IPS DF 19.7 (cell line): Measurements from ENCODE around the gene AMER2.

Experiments
- DNase-seq: peaks from one replicate; pipeline ENCODE4 v3.0.0-alpha.2; 2013; ENCODE audit warnings: low read depth, low spot score

AMER2 gene

DNA sequence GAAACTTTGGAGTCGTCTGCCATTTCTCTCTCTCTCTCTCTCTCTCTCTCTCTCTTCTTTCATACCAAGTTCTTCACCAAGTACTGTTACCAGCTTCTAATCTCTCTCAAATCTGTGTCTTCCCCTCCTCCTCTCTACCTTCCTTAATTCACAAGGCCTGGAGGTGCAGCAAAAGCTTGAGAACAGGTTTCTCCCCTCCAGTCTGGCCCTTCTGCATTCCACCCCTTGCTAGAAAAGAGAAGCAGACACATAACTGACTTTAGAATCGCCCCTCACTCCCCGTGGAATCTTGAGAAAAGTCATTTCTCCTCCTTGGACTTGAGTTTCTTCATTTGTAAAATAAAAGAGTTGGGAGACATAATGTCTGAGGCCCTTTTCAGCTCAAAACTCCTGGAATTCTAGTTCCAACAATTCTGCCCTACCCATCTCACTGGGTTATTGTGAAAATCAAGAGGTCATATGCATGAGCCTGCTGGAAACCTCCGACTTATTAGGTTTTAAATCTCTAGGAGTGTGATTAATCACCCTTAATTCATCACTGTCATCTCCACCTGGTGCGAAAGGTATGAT, 20.4 kb downstream of the AMER2 start:
- no peak for DNase-seq

DNA sequence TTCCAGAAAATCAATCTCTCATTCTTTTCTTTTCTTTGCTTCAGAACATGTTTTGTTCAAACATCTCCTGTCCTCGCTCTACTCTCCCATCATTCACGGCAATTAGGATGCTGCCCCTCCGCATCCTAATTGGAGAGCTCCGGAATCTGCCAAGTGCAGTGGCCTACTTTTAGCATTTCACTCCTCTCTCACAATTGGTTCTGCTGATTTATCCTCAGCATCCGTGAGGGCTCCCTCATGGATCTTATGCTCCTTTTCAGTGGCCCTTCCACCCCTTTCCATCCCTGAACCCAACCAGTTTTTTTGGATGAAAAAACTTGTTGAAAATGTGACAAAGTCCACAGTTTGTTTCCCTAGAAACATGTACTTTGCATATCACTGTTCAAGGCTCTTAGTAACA, 22.4 kb downstream of the AMER2 start:
- DNase-seq: no peak

DNA sequence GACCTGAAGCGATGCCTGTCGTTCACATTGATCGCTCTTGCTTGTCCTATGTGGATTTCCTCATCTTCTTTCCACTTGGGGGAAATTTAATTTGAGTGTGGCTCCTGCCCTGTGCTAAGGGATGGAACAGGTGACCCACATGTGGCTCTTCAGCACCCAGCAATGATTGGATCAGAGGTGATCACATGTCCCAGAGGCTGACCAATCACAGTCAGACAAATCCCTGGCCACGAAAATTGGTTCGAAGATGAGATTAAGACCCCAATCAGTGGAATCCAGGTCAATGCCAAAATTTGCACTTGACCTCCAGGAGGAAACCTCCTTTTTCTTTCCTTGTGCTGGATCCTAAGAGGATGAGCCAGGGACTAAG, 23.7 kb downstream of the AMER2 start:
- DNase-seq: no peak

- no peak for DNase-seq
These were observed 24.3 kb downstream of the AMER2 start for GRCh38 chr13:25147638-25148401.

DNA sequence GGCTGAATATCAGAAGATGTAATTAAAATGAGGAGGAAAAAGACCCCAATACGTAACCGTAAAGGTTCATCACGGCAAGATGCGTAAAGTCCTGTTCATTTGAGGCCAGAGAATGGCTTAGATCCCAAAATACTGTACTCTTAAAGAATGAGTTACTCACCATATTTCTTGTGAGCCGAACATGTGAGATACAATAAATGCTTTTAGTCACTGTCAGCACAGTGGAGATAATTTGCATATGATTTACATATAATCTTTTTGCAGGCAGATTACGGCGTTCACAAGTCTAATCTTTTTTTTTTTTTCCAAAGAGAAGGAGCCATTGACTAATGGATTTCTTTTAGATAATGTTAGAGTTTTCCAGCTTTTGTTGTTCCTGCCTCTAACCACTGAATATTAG, 28.4 kb downstream of the AMER2 start:
- no peak for DNase-seq

GRCh38 chr13:25141042-25141441, 31.0 kb downstream of the AMER2 start:
- no peak for DNase-seq

DNA sequence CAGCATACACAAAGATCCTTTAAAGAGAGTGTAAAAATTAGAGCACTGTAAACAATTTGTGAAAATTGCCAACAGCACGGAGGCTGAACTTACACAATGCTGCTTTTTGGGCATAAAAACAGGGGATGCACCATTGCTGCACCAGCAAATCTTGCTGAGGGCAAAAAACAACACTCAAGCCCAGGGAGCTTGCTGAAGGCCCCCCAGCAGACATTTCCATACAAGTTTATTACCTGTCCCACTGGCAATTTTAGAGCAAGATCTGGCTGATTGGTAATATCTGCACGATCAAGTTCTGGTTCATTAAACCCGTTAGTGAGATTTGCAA, 34.3 kb downstream of the AMER2 start:
- DNase-seq: no peak

DNA sequence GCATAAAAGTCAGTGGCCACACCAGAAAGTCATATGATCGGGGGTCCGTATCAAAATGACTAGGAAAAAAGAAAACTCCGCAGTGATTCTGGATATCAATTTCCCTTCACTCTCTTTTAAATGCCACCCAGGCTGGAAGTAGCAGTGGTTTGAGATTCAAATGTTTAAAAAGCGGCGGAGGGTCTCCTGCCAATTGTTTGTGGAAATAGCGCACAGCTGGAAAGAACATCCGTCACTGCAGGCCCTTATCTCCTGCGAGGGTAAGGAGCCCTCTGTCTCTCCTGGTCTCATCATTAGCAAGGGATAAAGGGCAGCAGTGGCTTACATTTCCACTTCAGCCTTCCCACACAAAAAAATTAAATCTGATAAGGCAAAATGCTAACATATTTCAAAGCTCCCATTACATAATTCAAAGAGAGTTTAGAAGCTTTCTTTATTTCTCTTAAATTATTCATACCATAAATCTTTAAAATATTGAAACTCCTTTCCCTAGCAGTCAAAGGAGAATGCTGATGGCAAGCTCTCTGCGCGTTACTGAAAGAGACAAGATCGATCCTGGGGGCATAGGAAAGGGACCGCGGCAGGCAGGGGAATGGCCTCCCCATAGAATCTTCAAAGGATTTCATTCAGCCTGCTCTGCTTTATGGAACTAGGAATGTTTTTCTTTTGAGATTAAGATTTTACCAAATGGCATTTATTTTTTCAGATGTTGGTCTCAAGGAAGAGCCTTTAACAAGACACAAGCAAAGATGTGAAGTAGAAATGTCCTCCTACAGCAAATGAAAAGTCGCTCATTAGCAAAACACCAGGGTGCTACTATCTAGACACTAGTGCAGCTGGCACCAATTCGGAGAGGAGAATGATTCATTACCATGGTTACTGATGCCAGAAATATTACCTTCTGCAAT, 35.0 kb downstream of the AMER2 start:
- peak; percentile 54 for DNase-seq

DNA sequence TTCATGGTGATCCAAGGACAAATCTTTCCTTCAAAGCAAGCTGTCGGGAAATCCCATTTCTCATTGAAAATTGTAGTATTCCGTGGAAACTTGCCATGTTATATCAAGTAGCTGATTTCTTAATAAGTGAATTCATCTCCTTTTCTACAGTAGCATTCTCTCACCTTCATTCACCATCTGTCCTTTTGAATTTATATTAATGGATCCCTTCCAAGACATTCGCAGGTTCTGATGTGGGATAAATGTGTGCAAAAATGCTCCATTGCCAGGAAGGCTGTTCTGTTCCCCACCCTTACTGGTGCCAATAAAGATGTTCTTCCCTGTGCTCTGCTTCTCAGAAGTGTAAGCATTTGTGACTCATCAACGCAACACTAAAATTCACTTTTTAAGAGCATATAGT, 36.2 kb downstream of the AMER2 start:
- no peak for DNase-seq

DNA sequence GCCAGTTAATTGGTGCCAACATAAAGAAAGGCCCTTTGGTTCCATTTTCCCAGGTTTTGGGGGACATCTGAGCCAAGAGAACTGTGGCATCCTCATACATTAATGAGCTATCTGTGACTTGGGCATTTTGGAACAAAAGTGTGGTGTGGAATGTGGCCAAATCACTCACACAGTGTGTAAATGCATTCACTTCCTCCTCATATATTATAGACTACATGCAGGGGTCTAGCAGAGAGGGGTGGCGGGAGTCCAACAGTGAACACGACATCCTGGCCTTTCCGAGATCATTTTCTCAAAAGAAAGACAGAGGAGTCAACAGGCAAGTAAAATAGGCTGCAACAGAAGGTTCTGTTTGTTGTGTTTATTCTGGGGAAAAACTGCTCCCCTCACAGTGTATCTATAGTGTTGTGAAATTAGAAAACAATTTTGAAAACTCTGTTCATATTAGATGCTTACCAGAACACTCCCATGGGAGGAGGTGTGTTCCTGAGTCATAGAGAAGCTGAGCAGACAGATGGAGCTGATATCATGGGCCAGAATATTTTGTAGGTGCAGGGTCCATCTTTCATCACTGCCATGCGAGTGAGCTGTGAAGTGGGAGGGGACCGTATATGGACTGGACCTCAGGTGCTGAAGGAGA, 39.2 kb downstream of the AMER2 start:
- DNase-seq: no peak

DNA sequence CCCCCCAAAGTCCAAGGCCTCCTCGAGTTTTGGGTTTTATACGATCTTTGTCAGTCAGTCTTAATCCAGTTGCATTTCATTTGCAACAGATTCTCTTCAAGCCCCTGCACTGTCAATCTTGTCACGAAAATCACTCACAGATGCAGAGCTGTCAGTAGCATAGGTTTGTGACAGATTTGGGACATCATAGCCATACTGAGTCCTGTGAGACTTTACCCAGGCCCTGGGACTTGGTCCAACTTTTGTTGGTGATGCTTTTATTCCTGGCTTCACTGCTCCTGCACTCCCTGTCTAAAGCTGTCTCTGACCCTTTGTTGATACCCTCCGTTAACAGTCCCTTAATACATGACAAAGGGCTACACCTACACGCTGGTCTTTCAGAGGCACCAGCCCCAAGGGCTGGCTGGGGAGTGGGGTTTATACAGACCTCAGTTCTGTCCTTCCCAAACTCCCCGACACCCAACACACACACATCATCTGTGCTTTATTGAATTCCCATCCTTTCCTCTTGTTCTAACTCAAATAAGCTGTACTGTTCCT, 40.1 kb downstream of the AMER2 start:
- no peak for DNase-seq

- no peak for DNase-seq
These were observed 41.1 kb downstream of the AMER2 start for GRCh38 chr13:25130944-25131343.

GRCh38 chr13:25118378-25118905, 53.6 kb downstream of the AMER2 start:
- DNase-seq: no peak

- no peak for DNase-seq
These were observed 54.8 kb downstream of the AMER2 start for GRCh38 chr13:25117312-25117711.

DNA sequence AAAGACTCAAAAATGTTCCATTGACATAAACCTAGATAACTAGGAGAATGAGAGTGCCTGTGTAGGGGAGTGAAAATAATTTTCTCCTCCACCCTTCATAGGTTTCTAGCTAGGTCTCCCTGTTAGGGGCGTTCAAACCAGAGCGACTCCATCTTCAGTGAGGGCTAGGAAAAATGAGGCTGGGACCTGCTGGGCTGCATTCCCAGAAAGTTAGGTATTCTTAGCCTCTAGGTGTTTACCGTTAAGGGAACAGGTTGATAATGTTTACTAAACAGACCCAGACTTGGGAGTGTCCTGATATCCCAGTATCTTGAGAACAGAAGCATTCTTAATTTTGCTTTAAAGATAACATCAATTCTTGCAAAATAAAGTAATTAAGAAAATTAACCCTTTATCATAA, 56.0 kb downstream of the AMER2 start:
- DNase-seq: no peak

DNA sequence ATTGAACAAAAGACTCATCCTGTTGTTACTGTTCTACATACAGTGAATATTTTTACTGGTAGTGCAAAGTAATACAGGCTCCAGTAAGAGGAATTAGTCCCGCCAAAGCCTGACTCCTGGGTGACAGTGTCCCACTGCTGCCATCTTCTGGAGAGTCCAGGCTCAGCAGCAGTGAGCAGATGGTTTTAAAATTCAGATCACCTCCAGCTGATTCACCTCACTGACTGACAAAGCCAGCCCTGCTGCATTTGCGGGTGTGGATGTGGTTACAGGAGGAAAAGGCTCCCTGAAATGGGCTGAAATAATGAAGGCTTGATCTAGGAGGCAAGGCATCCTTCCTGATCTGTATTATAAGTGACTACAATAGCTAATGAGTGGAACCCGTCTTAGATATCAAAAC, 57.9 kb downstream of the AMER2 start:
- peak; percentile 56 for DNase-seq

GRCh38 chr13:25112695-25113255, 59.3 kb downstream of the AMER2 start:
- DNase-seq: no peak
